OCI-LY1 (cell line): ENCODE data around the gene IL21R.

ENCODE experiments used
- CTCF ChIP-seq: fragments of 200-600 bp; sonication (generic), shearing (Covaris generic); IDR thresholded peaks from 2 replicates; pipeline ENCODE4 v1.5.1; 2017; ENCODE audit warnings: mild to moderate bottlenecking, antibody characterized with exemption, low read length, moderate library complexity, mixed read lengths
- EZH2 ChIP-seq: fragments of 200-600 bp; sonication (generic), shearing (Covaris generic); IDR thresholded peaks from 2 replicates; pipeline ENCODE4 v1.8.0; 2017; ENCODE audit warnings: borderline replicate concordance, mixed run types, mild to moderate bottlenecking, antibody characterized with exemption, low read length, moderate library complexity, mixed read lengths

GRCh38 chr16:27450196-27450549 lies 48.2 kb downstream of the IL21R start:
- TF ChIP-seq CTCF (no peak), EZH2 (no peak)
